NCI-H2196 treated with DMSO at 0.1 percent for 48 hours (cell line): ENCODE data around the gene TUBA8.
"Not testable (repeated sequence)": the region's sequence is repeated elsewhere in the genome, so short reads cannot be mapped to it uniquely, and the experiment has no call there.

Experiments
- DNase-seq: peaks from one replicate; lab custom pipeline; 2025; ENCODE audit not compliant: unreplicated experiment; lab: John Stamatoyannopoulos, UW

TUBA8 gene

DNA sequence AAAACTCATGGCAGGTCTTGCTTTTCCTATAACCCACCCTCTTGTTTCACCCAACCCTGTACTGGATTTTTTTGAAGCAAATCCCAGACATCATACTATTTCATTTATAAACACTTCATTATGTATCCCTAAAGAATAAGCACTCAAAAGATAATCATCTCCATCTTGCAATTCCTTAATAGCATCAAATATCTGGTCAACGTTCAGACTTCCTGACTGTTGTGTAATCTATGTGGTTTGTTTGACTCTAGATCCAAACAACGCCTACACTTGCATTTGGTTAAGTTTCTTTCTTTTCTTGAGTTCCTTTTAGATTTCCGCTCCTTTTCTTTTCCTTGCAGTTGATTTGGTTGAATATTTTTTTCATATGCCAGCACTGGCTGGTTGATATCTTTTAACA, 61.6 kb downstream of the TUBA8 start:
- not testable (repeated sequence) for DNase-seq

DNA sequence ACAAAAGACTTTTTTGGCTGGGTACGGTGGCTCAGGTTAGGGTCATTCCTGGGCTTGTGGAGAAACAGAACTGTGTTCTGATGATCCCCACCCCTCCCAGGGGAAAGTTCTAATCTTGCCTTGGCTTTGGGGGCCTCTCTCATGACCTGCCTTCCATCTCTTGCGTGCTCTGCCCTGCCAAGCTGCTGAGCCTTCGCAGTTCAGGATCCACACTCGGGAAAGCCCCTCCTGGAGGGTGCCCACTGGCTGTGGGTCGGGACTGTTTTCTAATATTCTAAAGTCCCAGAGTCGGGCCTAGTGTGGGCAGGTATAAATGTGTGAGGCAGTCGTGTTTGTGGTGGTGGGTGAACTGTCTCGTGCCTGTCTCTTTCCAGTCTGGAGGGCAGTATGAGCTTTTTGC, 62.2 kb downstream of the TUBA8 start:
- not testable (repeated sequence) for DNase-seq

GRCh38 chr22:18173441-18173840, 62.8 kb downstream of the TUBA8 start:
- not testable (repeated sequence) for DNase-seq
